ENCODE data around the gene MYO15A.
A peak's percentile ranks its signal among the peaks of the same experiment; 100 is the strongest.

MYO15A gene

DNA sequence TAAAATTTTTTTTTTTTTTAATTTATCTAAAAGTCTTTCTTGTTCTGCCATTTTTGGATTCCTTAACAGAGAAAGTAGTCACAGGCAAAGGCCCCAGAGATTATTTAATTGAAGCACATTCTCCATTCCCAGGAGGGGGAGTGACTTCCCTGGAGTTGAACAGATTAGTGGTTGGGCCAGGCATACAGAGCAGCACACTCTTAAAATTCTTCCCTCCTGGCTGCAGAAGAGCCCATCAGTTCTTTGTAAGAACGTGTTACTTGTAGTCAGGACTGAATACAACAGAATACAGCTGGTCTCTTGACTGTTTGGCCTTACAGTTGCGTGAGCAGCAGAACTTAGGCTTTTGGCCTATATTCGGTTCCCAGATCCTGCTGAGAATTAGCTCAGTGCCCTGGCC is 76.8 kb downstream of the MYO15A start:
- H3K79me2 ChIP-seq (ENCODE audit: low read length), result peaks cover 66% of the 10 kb centered on the region
- H3K4me3 ChIP-seq (ENCODE audit: low read length), result peak overlapping the region; percentile 92
- peaks cover 29% of the 10 kb centered on the region; the same call in 1 of the 2 replicates for H3K4me1 ChIP-seq (ENCODE audit: low read length)
- peaks cover 12% of the 10 kb centered on the region for H3F3A ChIP-seq (ENCODE audit: insufficient read depth, low read length)
- no peaks in the 10 kb centered on the region for H3K36me3 ChIP-seq (replicated peaks; ENCODE audit: insufficient read depth, low read length)
- H4K20me1 ChIP-seq (ENCODE audit: insufficient read depth, low read length), result peaks cover 34% of the 10 kb centered on the region
- no peaks in the 10 kb centered on the region for H3K9me2 ChIP-seq (replicated peaks; ENCODE audit: insufficient read depth, low read length)
- peak overlapping the region; percentile 89; the same call in 1 of the 2 replicates for H3K9ac ChIP-seq (ENCODE audit: low read length)
- H3K4me2 ChIP-seq (ENCODE audit: low read depth, low read length), result peak overlapping the region; percentile 90
- no peaks in the 10 kb centered on the region for H3K9me3 ChIP-seq (replicated peaks; ENCODE audit: insufficient read depth, low read length)
- no peak for DNase-seq
- TF ChIP-seq EZH2phosphoT487 (IDR thresholded peaks at IDR 0.05; ENCODE audit: low read length) (no peak), EZH2 (optimal IDR thresholded peaks at IDR 0.05; ENCODE audit: low read depth, low read length) (no peak)
- TF ChIP-seq, protein P1, sequence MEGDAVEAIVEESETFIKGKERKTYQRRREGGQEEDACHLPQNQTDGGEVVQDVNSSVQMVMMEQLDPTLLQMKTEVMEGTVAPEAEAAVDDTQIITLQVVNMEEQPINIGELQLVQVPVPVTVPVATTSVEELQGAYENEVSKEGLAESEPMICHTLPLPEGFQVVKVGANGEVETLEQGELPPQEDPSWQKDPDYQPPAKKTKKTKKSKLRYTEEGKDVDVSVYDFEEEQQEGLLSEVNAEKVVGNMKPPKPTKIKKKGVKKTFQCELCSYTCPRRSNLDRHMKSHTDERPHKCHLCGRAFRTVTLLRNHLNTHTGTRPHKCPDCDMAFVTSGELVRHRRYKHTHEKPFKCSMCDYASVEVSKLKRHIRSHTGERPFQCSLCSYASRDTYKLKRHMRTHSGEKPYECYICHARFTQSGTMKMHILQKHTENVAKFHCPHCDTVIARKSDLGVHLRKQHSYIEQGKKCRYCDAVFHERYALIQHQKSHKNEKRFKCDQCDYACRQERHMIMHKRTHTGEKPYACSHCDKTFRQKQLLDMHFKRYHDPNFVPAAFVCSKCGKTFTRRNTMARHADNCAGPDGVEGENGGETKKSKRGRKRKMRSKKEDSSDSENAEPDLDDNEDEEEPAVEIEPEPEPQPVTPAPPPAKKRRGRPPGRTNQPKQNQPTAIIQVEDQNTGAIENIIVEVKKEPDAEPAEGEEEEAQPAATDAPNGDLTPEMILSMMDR (IDR thresholded peaks at IDR 0.05; ENCODE audit: low read length), result no peak
- H2AFZ ChIP-seq (ENCODE audit: low read length), result no peak overlapping the region
- H3K27me3 ChIP-seq (replicated peaks; ENCODE audit: insufficient read depth, low read length), result no peaks in the 10 kb centered on the region
- no peak overlapping the region for H3K27ac ChIP-seq (ENCODE audit: low read length)

DNA sequence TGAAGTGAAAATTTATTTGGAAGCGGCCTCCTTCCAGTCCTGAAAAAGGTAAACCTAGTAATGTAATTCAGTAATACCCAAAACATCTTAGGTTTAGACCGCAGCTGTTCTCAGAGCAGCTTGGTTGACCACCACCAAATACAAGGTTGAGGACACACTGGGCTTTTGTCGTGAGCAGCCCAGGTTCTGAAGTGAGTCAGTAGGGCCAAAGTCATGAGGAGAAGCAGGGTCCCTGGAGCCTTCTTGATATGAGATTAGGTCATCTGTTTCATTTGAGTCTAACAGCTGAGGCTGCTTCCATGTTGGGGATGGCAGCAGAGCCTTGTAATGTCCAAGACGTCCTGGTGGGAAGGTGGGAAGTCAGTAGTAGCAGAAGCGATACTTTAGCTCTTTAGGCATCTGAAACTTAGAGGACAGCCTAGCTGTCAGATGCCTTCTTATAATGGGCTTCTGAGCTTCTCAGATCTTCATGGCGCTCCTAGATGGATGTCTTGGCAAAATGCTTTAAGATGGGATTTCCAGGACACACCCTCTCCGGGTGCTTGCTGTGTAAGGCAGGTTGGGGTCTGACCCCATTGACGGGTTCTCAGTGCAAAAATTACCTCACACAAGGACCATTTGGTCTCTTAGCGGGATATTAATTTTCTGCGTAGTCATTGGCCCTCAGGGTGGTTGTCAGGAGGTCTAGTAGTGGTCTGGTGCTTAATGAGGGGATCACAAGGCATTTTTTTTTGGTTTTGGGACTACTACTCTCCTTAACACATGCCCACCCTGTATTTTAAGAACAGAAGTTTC is 77.5 kb downstream of the MYO15A start:
- Histone ChIP-seq H3K9me3 (replicated peaks; ENCODE audit: insufficient read depth, low read length) (no peaks in the 10 kb centered on the region), H4K20me1 (ENCODE audit: insufficient read depth, low read length) (peaks cover 34% of the 10 kb centered on the region), H3K79me2 (ENCODE audit: low read length) (peaks cover 72% of the 10 kb centered on the region), H3K4me2 (ENCODE audit: low read depth, low read length) (peak overlapping the region; percentile 90), H2AFZ (ENCODE audit: low read length) (no peak overlapping the region), H3K4me3 (ENCODE audit: low read length) (peak overlapping the region; percentile 92), H3F3A (ENCODE audit: insufficient read depth, low read length) (peaks cover 12% of the 10 kb centered on the region), H3K36me3 (replicated peaks; ENCODE audit: insufficient read depth, low read length) (no peaks in the 10 kb centered on the region), H3K9ac (ENCODE audit: low read length) (peak overlapping the region; percentile 89; the same call in 1 of the 2 replicates), H3K9me2 (replicated peaks; ENCODE audit: insufficient read depth, low read length) (no peaks in the 10 kb centered on the region), H3K27ac (ENCODE audit: low read length) (no peak overlapping the region), H3K4me1 (ENCODE audit: low read length) (peaks cover 29% of the 10 kb centered on the region; the same call in 1 of the 2 replicates), H3K27me3 (replicated peaks; ENCODE audit: insufficient read depth, low read length) (no peaks in the 10 kb centered on the region)
- TF ChIP-seq, protein P1 (IDR thresholded peaks at IDR 0.05; ENCODE audit: low read length), result no peak
- TF ChIP-seq EZH2 (optimal IDR thresholded peaks at IDR 0.05; ENCODE audit: low read depth, low read length), result no peak
- no peak for TF ChIP-seq EZH2phosphoT487 (IDR thresholded peaks at IDR 0.05; ENCODE audit: low read length)
- DNase-seq, result no peak

DNA sequence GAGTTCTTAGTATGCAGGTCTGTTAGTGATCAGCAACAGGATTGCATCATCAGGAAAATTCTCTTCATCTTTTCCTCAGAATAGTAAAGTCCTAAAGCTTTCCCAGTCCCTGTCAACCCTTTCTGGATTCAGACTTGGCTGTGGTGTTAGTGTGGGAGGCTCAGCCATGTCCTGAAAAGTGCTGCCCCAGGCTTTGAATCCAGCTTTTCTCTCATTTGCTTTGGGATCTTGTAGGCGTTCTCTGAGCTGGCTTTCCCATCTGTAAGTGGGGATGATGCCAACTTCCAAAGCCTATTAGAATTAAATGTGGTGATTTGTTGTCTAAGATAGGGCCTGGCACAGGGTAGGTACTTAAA is 78.0 kb downstream of the MYO15A start:
- Histone ChIP-seq H3K27me3 (replicated peaks; ENCODE audit: insufficient read depth, low read length) (no peaks in the 10 kb centered on the region), H3K4me1 (ENCODE audit: low read length) (peaks cover 29% of the 10 kb centered on the region; the same call in 1 of the 2 replicates)

More for the DNA sequence above, 78.0 kb downstream of the MYO15A start:
- no peaks in the 10 kb centered on the region for H3K9me3 ChIP-seq (replicated peaks; ENCODE audit: insufficient read depth, low read length)
- no peak overlapping the region for H3K27ac ChIP-seq (ENCODE audit: low read length)
- H3F3A ChIP-seq (ENCODE audit: insufficient read depth, low read length), result peaks cover 12% of the 10 kb centered on the region
- peak overlapping the region; percentile 92 for H3K4me3 ChIP-seq (ENCODE audit: low read length)
- no peak overlapping the region; the same call in 1 of the 2 replicates for H3K9ac ChIP-seq (ENCODE audit: low read length)
- no peak for DNase-seq
- no peak overlapping the region for H2AFZ ChIP-seq (ENCODE audit: low read length)
- H3K79me2 ChIP-seq (ENCODE audit: low read length), result peaks cover 78% of the 10 kb centered on the region
- peak overlapping the region; percentile 90 for H3K4me2 ChIP-seq (ENCODE audit: low read depth, low read length)
- H3K36me3 ChIP-seq (replicated peaks; ENCODE audit: insufficient read depth, low read length), result no peaks in the 10 kb centered on the region
- TF ChIP-seq EZH2 (optimal IDR thresholded peaks at IDR 0.05; ENCODE audit: low read depth, low read length), result no peak
- TF ChIP-seq, protein P1 (IDR thresholded peaks at IDR 0.05; ENCODE audit: low read length), result no peak
- TF ChIP-seq EZH2phosphoT487 (IDR thresholded peaks at IDR 0.05; ENCODE audit: low read length), result no peak
- H4K20me1 ChIP-seq (ENCODE audit: insufficient read depth, low read length), result peaks cover 34% of the 10 kb centered on the region
- no peaks in the 10 kb centered on the region for H3K9me2 ChIP-seq (replicated peaks; ENCODE audit: insufficient read depth, low read length)
